ENCODE results near the gene SRGAP3.

The SRGAP3 gene

GRCh38 chr3:9198261-9198660 is 51.2 kb downstream of the SRGAP3 start:
- no peaks in the 10 kb centered on the region for H3K9me3 ChIP-seq (ENCODE audit: control insufficient read depth in 1 of 2, low read length in 2 of 2)
- no peak overlapping the region for H3K4me3 ChIP-seq (ENCODE audit: low read depth in 1 of 2, low read length in 2 of 2)
- H3K36me3 ChIP-seq (ENCODE audit: control insufficient read depth in 1 of 2, insufficient read depth in 2 of 2, low read length in 2 of 2): no peaks in the 10 kb centered on the region
- H3K27ac ChIP-seq (ENCODE audit: low read length): no peak overlapping the region
- H3K4me1 ChIP-seq (ENCODE audit: control insufficient read depth in 1 of 2, insufficient read depth in 2 of 2, low read length in 2 of 2): no peaks in the 10 kb centered on the region
- no peaks in the 10 kb centered on the region for H3K27me3 ChIP-seq (ENCODE audit: low read depth, low read length)

- H3K27ac ChIP-seq (ENCODE audit: low read length): no peak overlapping the region
- no peaks in the 10 kb centered on the region for H3K9me3 ChIP-seq (ENCODE audit: control insufficient read depth in 1 of 2, low read length in 2 of 2)
- H3K4me3 ChIP-seq (ENCODE audit: low read depth in 1 of 2, low read length in 2 of 2): no peak overlapping the region
- no peaks in the 10 kb centered on the region for H3K27me3 ChIP-seq (ENCODE audit: low read depth, low read length)
- no peaks in the 10 kb centered on the region for H3K4me1 ChIP-seq (ENCODE audit: control insufficient read depth in 1 of 2, insufficient read depth in 2 of 2, low read length in 2 of 2)
- H3K36me3 ChIP-seq (ENCODE audit: control insufficient read depth in 1 of 2, insufficient read depth in 2 of 2, low read length in 2 of 2): no peaks in the 10 kb centered on the region
Observed at GRCh38 chr3:9196020-9196419, 53.4 kb downstream of the SRGAP3 start.

DNA sequence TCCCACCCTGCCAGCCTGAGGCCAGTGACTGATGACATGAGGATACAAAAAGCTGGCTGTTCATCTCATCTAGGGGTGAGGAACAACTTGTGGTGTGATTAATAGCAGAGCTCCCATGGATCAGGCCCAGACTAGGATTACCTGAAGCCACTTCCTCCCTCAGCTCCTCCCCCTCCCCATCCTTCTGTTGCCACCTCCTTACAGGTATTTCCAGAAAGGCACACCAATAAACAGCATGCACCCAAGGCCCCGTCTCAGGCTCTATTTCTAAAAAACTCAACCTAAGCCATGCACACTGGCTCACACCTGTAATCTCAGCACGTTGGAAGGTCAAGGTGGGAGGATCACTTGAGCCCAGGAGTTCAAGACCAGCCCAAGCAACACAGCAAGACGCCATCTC is 54.1 kb downstream of the SRGAP3 start:
- no peaks in the 10 kb centered on the region for H3K9me3 ChIP-seq (ENCODE audit: control insufficient read depth in 1 of 2, low read length in 2 of 2)
- no peaks in the 10 kb centered on the region for H3K4me1 ChIP-seq (ENCODE audit: control insufficient read depth in 1 of 2, insufficient read depth in 2 of 2, low read length in 2 of 2)
- H3K27ac ChIP-seq (ENCODE audit: low read length): no peak overlapping the region

GRCh38 chr3:9194509-9195184 is 54.8 kb downstream of the SRGAP3 start:
- no peaks in the 10 kb centered on the region for H3K27me3 ChIP-seq (ENCODE audit: low read depth, low read length)
- H3K9me3 ChIP-seq (ENCODE audit: control insufficient read depth in 1 of 2, low read length in 2 of 2): no peaks in the 10 kb centered on the region
- H3K36me3 ChIP-seq (ENCODE audit: control insufficient read depth in 1 of 2, insufficient read depth in 2 of 2, low read length in 2 of 2): no peaks in the 10 kb centered on the region
- H3K4me3 ChIP-seq (ENCODE audit: low read depth in 1 of 2, low read length in 2 of 2): no peak overlapping the region
- H3K4me1 ChIP-seq (ENCODE audit: control insufficient read depth in 1 of 2, insufficient read depth in 2 of 2, low read length in 2 of 2): no peaks in the 10 kb centered on the region
- H3K27ac ChIP-seq (ENCODE audit: low read length): no peak overlapping the region

More for the DNA sequence above, 54.1 kb downstream of the SRGAP3 start:
- Histone ChIP-seq H3K4me3 (ENCODE audit: low read depth in 1 of 2, low read length in 2 of 2) (no peak overlapping the region), H3K36me3 (ENCODE audit: control insufficient read depth in 1 of 2, insufficient read depth in 2 of 2, low read length in 2 of 2) (no peaks in the 10 kb centered on the region), H3K27me3 (ENCODE audit: low read depth, low read length) (no peaks in the 10 kb centered on the region)

- Histone ChIP-seq H3K4me3 (ENCODE audit: low read depth in 1 of 2, low read length in 2 of 2) (no peak overlapping the region), H3K4me1 (ENCODE audit: control insufficient read depth in 1 of 2, insufficient read depth in 2 of 2, low read length in 2 of 2) (no peaks in the 10 kb centered on the region), H3K9me3 (ENCODE audit: control insufficient read depth in 1 of 2, low read length in 2 of 2) (no peaks in the 10 kb centered on the region), H3K27me3 (ENCODE audit: low read depth, low read length) (no peaks in the 10 kb centered on the region), H3K36me3 (ENCODE audit: control insufficient read depth in 1 of 2, insufficient read depth in 2 of 2, low read length in 2 of 2) (no peaks in the 10 kb centered on the region), H3K27ac (ENCODE audit: low read length) (no peak overlapping the region)
Observed at GRCh38 chr3:9193633-9194195, 55.7 kb downstream of the SRGAP3 start.

DNA sequence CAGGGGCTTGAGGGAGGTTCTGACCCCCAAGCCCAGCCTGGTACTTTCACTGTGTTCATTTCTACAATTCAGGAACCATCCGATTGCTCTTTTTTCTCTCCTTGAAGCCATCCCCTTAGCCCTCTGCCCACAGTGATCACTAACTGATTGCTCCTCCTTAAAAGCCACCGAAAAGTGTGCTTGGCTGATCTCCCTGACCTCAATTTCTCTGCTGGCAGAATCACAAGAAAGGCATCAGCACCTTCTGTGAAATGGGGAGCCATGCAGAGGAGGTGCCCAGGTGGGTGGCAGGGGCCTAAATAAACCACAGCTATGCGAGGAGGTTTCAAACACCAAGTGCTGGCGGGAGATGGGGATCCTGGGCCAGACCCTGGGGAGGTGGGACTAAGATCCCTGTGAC is 56.2 kb downstream of the SRGAP3 start:
- H3K27me3 ChIP-seq (ENCODE audit: low read depth, low read length): no peaks in the 10 kb centered on the region

DNA sequence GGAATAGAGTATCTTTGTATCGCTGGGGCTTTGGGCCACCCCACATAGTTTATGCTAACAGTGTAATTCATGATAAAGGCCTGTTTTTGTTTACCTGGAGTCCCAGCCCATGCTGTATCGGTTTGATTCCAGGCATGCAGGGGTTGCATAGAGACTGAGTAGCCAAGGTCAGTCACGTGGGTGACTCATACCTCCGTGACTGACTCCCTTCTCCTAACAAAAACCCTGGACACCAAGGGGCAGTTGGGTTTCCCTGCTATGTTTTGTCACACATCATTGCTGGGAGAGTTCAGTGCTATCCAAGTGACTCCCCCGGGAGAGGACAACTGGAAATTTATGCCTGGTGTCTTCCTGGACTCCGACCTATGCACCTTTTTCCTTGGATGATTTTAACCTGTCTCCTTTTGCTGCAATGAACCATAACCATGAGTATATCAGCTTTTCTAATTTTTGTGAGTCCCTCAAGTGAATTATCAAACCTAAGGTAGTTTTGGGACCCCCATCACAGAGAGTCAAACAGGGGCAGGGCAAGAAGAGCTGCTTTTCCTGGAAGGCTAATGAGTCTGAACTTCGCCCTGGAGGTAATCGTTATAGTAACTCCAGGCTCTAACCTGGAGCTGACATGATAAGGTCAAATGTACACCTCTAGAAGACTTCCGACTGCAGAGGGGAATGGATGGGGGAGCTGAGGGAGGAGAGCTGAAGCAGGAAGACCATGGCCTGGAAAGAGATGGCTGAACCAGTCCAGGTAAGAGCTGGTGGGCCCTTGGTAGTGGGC is 57.0 kb downstream of the SRGAP3 start:
- Histone ChIP-seq H3K27ac (ENCODE audit: low read length) (no peak overlapping the region), H3K36me3 (ENCODE audit: control insufficient read depth in 1 of 2, insufficient read depth in 2 of 2, low read length in 2 of 2) (no peaks in the 10 kb centered on the region), H3K9me3 (ENCODE audit: control insufficient read depth in 1 of 2, low read length in 2 of 2) (no peaks in the 10 kb centered on the region)

More for the DNA sequence above, 56.2 kb downstream of the SRGAP3 start:
- no peaks in the 10 kb centered on the region for H3K9me3 ChIP-seq (ENCODE audit: control insufficient read depth in 1 of 2, low read length in 2 of 2)
- no peaks in the 10 kb centered on the region for H3K36me3 ChIP-seq (ENCODE audit: control insufficient read depth in 1 of 2, insufficient read depth in 2 of 2, low read length in 2 of 2)
- H3K27ac ChIP-seq (ENCODE audit: low read length): no peak overlapping the region
- H3K4me3 ChIP-seq (ENCODE audit: low read depth in 1 of 2, low read length in 2 of 2): no peak overlapping the region
- H3K4me1 ChIP-seq (ENCODE audit: control insufficient read depth in 1 of 2, insufficient read depth in 2 of 2, low read length in 2 of 2): no peaks in the 10 kb centered on the region

DNA sequence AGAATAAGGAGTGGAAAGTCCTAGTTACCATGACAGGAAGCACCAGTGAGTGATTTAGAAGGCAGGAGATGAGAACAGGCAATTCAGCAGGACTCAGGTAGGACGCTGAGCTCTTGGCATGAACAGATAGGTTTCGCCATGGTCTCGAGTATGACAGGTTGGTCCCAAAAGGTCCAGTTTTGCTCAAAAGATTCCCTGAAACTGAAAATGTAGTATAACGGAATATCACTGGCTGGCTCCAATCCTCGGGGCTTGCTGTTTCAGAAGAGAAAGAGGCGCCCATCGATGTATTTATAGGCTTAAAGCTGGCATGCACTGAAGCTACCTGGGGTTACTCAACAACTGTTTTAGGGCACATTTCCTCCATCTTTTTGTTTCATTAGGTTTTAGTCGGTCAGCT is 59.2 kb downstream of the SRGAP3 start:
- H3K4me1 ChIP-seq (ENCODE audit: control insufficient read depth in 1 of 2, insufficient read depth in 2 of 2, low read length in 2 of 2): no peaks in the 10 kb centered on the region
- no peak overlapping the region for H3K27ac ChIP-seq (ENCODE audit: low read length)
- H3K27me3 ChIP-seq (ENCODE audit: low read depth, low read length): no peaks in the 10 kb centered on the region
- no peaks in the 10 kb centered on the region for H3K36me3 ChIP-seq (ENCODE audit: control insufficient read depth in 1 of 2, insufficient read depth in 2 of 2, low read length in 2 of 2)
- H3K4me3 ChIP-seq (ENCODE audit: low read depth in 1 of 2, low read length in 2 of 2): no peak overlapping the region
- no peaks in the 10 kb centered on the region for H3K9me3 ChIP-seq (ENCODE audit: control insufficient read depth in 1 of 2, low read length in 2 of 2)

More for the DNA sequence above, 57.0 kb downstream of the SRGAP3 start:
- Histone ChIP-seq H3K4me1 (ENCODE audit: control insufficient read depth in 1 of 2, insufficient read depth in 2 of 2, low read length in 2 of 2) (no peaks in the 10 kb centered on the region), H3K27me3 (ENCODE audit: low read depth, low read length) (no peaks in the 10 kb centered on the region), H3K4me3 (ENCODE audit: low read depth in 1 of 2, low read length in 2 of 2) (no peak overlapping the region)

- H3K4me3 ChIP-seq (ENCODE audit: low read depth in 1 of 2, low read length in 2 of 2): no peak overlapping the region
- H3K27me3 ChIP-seq (ENCODE audit: low read depth, low read length): no peaks in the 10 kb centered on the region
- H3K36me3 ChIP-seq (ENCODE audit: control insufficient read depth in 1 of 2, insufficient read depth in 2 of 2, low read length in 2 of 2): no peaks in the 10 kb centered on the region
- no peak overlapping the region for H3K27ac ChIP-seq (ENCODE audit: low read length)
- no peaks in the 10 kb centered on the region for H3K9me3 ChIP-seq (ENCODE audit: control insufficient read depth in 1 of 2, low read length in 2 of 2)
- H3K4me1 ChIP-seq (ENCODE audit: control insufficient read depth in 1 of 2, insufficient read depth in 2 of 2, low read length in 2 of 2): no peaks in the 10 kb centered on the region
Observed at GRCh38 chr3:9188583-9188982, 60.9 kb downstream of the SRGAP3 start.

- Histone ChIP-seq H3K27me3 (ENCODE audit: low read depth, low read length) (no peaks in the 10 kb centered on the region), H3K4me3 (ENCODE audit: low read depth in 1 of 2, low read length in 2 of 2) (no peak overlapping the region), H3K4me1 (ENCODE audit: control insufficient read depth in 1 of 2, insufficient read depth in 2 of 2, low read length in 2 of 2) (no peaks in the 10 kb centered on the region), H3K9me3 (ENCODE audit: control insufficient read depth in 1 of 2, low read length in 2 of 2) (no peaks in the 10 kb centered on the region), H3K27ac (ENCODE audit: low read length) (no peak overlapping the region), H3K36me3 (ENCODE audit: control insufficient read depth in 1 of 2, insufficient read depth in 2 of 2, low read length in 2 of 2) (no peaks in the 10 kb centered on the region)
Observed at GRCh38 chr3:9185701-9186100, 63.7 kb downstream of the SRGAP3 start.

DNA sequence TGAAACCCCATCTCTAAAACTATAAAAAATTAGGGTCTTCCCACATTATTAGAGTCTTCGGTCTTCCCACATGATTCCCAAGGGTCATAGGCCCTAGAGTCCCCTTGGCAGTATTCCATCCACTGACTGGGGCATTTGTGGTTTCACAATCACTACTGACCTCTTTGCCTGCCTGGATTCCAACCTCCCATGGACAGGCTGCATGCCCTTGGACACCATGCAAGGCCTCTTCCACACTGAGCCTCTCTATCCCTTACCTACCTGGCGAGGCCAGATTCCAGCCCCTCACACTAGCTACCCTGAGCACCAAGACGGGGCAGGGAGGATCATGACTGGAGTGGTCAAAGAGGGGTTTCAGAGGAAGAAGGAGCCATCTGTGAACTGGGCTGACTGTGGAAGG is 64.4 kb downstream of the SRGAP3 start:
- H3K4me1 ChIP-seq (ENCODE audit: control insufficient read depth in 1 of 2, insufficient read depth in 2 of 2, low read length in 2 of 2): no peaks in the 10 kb centered on the region
- no peaks in the 10 kb centered on the region for H3K27me3 ChIP-seq (ENCODE audit: low read depth, low read length)
- H3K27ac ChIP-seq (ENCODE audit: low read length): no peak overlapping the region
- H3K36me3 ChIP-seq (ENCODE audit: control insufficient read depth in 1 of 2, insufficient read depth in 2 of 2, low read length in 2 of 2): no peaks in the 10 kb centered on the region
- H3K4me3 ChIP-seq (ENCODE audit: low read depth in 1 of 2, low read length in 2 of 2): no peak overlapping the region
- H3K9me3 ChIP-seq (ENCODE audit: control insufficient read depth in 1 of 2, low read length in 2 of 2): no peaks in the 10 kb centered on the region

Measured in muscle layer of duodenum (tissue), 2 donors.